Stimulated activated CD8-positive, alpha-beta memory T cell treated with anti-CD3 and anti-CD28 coated beads, Interleukin-4, amount 100 ng/mL, for 4 hours (primary cell): ENCODE data around the gene ACYP2.

ENCODE experiments used
- DNase-seq, 2 donors: peaks; one replicate each; pipeline ENCODE4 v3.0.0-alpha.2; 2020; ENCODE audit warnings: low read depth in 2 of 2, low spot score in 1 of 2

Gene ACYP2

GRCh38 chr2:54212456-54212855 is 97.0 kb downstream of the ACYP2 start:
- no peak for DNase-seq

- DNase-seq = no peak
Measured at GRCh38 chr2:54213082-54213481, 97.7 kb downstream of the ACYP2 start.

- no peak for DNase-seq
Measured at GRCh38 chr2:54224997-54225396, 109.6 kb downstream of the ACYP2 start.

GRCh38 chr2:54226260-54226659 is 110.8 kb downstream of the ACYP2 start:
- DNase-seq = no peak

- no peak for DNase-seq
Measured at GRCh38 chr2:54227798-54228197, 112.4 kb downstream of the ACYP2 start.

GRCh38 chr2:54228945-54229344 is 113.5 kb downstream of the ACYP2 start:
- no peak for DNase-seq

- DNase-seq = no peak
Measured at GRCh38 chr2:54233832-54234649, 118.6 kb downstream of the ACYP2 start.

GRCh38 chr2:54237428-54237827 is 122.0 kb downstream of the ACYP2 start:
- DNase-seq = no peak

GRCh38 chr2:54239427-54239826 is 124.0 kb downstream of the ACYP2 start:
- no peak for DNase-seq

- no peak for DNase-seq
Measured at GRCh38 chr2:54240515-54241469, 125.4 kb downstream of the ACYP2 start.

GRCh38 chr2:54247115-54247514 is 131.7 kb downstream of the ACYP2 start:
- no peak for DNase-seq

- DNase-seq = no peak
Measured at GRCh38 chr2:54249629-54250028, 134.2 kb downstream of the ACYP2 start.

- no peak for DNase-seq
Measured at GRCh38 chr2:54254180-54254579, 138.8 kb downstream of the ACYP2 start.

GRCh38 chr2:54255230-54256090 is 140.0 kb downstream of the ACYP2 start:
- DNase-seq = no peak

- no peak for DNase-seq
Measured at GRCh38 chr2:54256091-54256694, 140.8 kb downstream of the ACYP2 start, which contains the start of gene TSPYL6. TSPYL6 (minus strand) TSS chr2:54256229; CDS start chr2:54256151, 78 bp downstream.

- DNase-seq = no peak
Measured at GRCh38 chr2:54258166-54258565, 142.8 kb downstream of the ACYP2 start.

- DNase-seq = no peak
Measured at GRCh38 chr2:54259413-54260240, 144.2 kb downstream of the ACYP2 start.

- DNase-seq = no peak
Measured at GRCh38 chr2:54260241-54260595, 144.8 kb downstream of the ACYP2 start.

GRCh38 chr2:54261537-54261936 is 146.1 kb downstream of the ACYP2 start:
- no peak for DNase-seq
